IMR-90 (cell line): ENCODE data around the gene MYO1D.

Experiments used
- BHLHE40 ChIP-seq: fragments of 150-350 bp; IDR thresholded peaks from 2 replicates; pipeline ENCODE4 v1.6.1; 2016; ENCODE audit warnings: mild to moderate bottlenecking, low read depth, low read length
- CEBPB ChIP-seq: IDR thresholded peaks from 2 replicates; pipeline ENCODE4 v1.6.1; 2012; ENCODE audit warnings: low read depth, low read length, improper control_type of control experiment
- CHD1 ChIP-seq: IDR thresholded peaks from 2 replicates; pipeline ENCODE4 v1.6.1; 2012; ENCODE audit warnings: low read depth, low read length, improper control_type of control experiment
- CTCF ChIP-seq: conservative IDR thresholded peaks from 2 replicates; pipeline ENCODE4 v1.5.1; 2012; ENCODE audit warnings: mild to moderate bottlenecking, low read depth, low read length, improper control_type of control experiment
- MXI1 ChIP-seq: IDR thresholded peaks from 2 replicates; pipeline ENCODE4 v1.6.1; 2012; ENCODE audit warnings: low read depth, mild to moderate bottlenecking, low read length, moderate library complexity, borderline replicate concordance
- POLR2A ChIP-seq: IDR thresholded peaks from 2 replicates; pipeline ENCODE4 v1.6.1; 2012; ENCODE audit warnings: mild to moderate bottlenecking, low read depth, low read length
- RCOR1 ChIP-seq: IDR thresholded peaks from 2 replicates; pipeline ENCODE4 v1.6.1; 2012; ENCODE audit warnings: mild to moderate bottlenecking, low read length, improper control_type of control experiment; ENCODE audit not compliant: insufficient replicate concordance

- TF ChIP-seq CTCF (no peak), CHD1 (no peak), MXI1 (no peak), POLR2A (no peak), RCOR1 (no peak), BHLHE40 (no peak), CEBPB (no peak)
These were observed 292.1 kb downstream of the MYO1D start for GRCh38 chr17:32584792-32585191.
